AG10803 (cell line): ENCODE measurements around the gene NEO1.

Experiments used
- DNase-seq: peaks from one replicate; pipeline ENCODE4 v3.0.0; 2010; ENCODE audit warnings: low read depth
- H3K4me3 ChIP-seq: 2 replicates; pipeline ENCODE4 v1.5.1; 2011; ENCODE audit warnings: mild to moderate bottlenecking, low read length, control low read depth
- TF ChIP-seq, protein P1 (sequence below): conservative IDR thresholded peaks from 2 replicates; pipeline ENCODE4 v1.5.1; 2011; ENCODE audit warnings: mild to moderate bottlenecking, low read length, control low read depth, inconsistent platforms

Gene NEO1

DNA sequence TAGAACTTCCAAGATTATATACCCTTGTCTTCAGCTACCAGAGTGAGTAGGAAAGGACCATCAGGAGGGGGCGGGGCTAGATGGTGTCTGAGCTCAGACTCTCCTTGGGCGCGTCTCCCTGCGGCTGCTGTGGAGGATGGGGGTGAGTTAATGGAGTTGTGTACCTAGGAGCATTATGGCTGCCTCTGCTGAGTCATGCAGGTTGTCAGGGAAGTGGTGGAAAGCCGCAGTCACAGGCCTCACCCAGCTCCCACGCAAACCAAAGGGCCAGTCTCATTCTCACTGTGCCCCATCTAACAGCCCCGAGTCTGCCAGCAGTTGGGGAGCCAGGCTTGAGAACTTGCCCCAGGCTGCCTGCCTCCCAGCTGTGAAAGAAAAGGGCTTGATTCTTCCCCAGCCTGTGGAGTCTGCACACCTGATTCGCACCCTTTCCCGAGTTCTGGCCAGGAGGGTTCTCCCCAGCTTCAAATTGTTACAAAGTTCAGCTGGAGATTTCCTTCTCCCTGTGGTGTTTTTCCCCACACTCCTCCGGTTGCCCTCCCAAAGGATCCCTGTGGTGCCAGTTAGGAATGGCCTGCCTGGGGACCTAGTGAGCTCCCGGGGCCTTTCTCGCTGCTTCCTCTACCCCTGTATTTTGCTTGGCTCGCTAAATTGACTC is 173.2 kb downstream of the NEO1 start:
- TF ChIP-seq, protein P1, sequence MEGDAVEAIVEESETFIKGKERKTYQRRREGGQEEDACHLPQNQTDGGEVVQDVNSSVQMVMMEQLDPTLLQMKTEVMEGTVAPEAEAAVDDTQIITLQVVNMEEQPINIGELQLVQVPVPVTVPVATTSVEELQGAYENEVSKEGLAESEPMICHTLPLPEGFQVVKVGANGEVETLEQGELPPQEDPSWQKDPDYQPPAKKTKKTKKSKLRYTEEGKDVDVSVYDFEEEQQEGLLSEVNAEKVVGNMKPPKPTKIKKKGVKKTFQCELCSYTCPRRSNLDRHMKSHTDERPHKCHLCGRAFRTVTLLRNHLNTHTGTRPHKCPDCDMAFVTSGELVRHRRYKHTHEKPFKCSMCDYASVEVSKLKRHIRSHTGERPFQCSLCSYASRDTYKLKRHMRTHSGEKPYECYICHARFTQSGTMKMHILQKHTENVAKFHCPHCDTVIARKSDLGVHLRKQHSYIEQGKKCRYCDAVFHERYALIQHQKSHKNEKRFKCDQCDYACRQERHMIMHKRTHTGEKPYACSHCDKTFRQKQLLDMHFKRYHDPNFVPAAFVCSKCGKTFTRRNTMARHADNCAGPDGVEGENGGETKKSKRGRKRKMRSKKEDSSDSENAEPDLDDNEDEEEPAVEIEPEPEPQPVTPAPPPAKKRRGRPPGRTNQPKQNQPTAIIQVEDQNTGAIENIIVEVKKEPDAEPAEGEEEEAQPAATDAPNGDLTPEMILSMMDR, result no peak
- no peak for DNase-seq
- no peak overlapping the region for H3K4me3 ChIP-seq

DNA sequence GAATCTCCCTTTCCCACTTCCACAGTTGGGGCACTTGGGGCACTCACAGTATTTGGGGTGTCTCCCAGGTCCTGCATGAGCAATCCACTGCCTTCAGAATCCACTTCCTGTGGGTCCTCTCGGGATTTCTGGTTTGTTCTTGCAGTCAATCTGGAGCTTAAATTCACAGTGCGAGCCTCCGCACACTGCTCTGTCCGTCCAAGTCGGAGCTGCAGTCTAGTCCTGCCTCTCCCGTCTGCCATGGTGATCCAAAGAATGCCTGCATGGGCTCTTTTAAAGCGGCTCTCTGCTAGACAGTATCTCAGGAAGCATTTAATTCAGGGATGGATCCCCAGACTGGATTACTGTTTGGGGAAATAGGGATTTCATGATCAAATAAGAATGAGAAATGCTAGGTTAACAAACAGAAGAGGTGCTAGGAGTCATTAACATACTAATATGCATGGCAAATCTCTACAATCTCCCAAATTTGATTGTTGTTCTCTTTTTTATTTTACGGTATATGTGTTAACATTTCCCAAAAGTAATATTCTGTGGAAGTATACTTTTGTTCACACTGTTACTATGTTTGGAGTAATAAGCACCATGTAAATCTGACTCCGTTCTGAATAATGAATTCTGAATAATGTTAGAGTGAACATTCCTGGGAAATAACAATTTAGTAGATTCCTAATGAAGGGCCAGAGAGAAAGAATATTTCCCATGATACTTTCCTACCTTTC is 174.0 kb downstream of the NEO1 start:
- no peak for DNase-seq
- no peak overlapping the region for H3K4me3 ChIP-seq
- TF ChIP-seq, protein P1, result no peak

DNA sequence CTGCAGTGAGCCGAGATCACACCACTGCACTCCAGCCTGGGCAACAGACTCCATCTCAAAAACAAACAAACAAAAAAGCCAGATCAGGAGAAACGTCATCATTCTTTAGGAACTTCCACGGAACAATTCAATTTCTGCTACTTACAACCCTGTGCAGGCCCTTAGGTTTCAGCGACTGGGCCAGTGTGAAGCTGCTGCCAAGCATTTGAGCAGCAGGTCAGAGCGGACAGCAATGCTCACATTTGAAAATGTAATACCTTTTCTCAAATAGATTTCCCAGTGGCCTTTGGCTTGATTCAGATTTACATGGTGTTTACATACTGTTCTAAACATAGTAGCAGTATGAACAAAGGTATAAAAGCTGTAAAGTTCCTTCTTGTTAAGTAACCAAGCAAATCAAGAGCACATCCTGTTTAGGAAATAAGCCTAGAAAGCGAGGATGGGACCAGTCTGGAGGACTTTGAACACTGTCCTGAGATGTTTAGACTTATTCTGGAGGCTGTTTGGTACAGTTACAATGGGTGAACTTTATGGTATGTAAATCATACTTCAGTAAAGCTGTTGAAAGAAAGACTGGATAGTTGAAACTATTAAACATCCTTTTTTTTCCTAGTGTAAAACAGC is 175.3 kb downstream of the NEO1 start:
- no peak for DNase-seq
- H3K4me3 ChIP-seq, result no peak overlapping the region
- TF ChIP-seq, protein P1, result no peak

DNA sequence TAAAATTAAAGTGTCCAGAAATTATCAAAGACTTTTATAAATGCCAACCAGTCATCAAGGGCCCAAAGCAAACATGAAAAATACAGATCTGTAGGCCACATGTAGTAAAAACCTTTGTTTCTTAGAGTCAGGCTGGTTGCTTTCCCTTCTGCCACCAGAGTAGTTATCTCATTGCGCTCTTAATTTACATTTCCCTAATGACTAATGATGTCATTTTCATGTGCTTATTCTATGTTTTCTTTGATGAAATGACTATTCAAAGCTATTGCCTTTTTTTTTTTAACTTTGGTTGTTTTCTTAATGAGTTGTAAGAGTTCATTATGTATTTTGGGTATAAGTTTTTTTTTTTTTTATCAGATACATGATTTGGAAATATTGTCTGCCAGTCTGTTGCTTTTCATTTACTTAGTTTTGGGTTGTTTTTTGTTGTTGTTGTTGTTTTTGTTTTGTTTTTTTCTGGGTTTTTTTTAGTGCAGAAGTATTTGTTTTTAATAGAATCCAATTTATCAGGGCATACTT is 175.9 kb downstream of the NEO1 start:
- H3K4me3 ChIP-seq, result no peak overlapping the region
- TF ChIP-seq, protein P1, result no peak
- no peak for DNase-seq

DNA sequence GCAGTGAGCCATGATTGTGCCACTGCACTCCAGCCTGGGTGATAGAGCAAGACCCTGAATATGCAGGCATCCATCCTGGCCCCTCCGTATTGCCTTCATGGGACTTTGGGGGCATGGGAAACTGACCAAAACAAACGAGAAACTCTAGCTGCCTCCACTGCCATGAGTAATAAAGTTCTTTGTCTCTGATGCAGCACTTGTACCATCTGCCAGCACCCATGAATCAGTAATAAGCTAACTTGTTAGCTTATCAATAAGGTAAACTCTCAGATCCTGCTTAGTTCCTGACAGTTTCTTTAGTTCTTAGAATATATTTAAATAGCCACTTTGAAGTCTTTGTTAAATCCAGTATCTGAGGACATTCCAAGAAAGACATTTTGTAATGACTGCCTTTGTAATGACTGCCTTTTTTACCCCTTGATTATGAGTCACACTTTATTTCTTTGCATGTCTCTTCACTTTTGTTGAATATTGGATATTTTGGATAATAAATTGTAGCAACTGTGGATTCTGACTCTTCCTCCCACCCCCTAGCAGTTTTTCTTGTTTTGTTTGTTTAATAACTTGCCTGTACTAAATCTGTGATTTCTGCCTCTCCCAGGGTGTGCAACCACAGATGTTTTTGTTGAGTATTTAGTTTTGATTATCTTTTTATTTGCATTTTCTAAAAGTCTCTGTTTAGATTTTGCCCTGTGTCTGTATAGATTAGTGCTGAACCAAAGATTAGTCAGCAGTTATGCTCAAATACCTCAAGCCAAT is 179.6 kb downstream of the NEO1 start:
- no peak overlapping the region for H3K4me3 ChIP-seq
- peak; percentile 15 for DNase-seq
- TF ChIP-seq, protein P1, result no peak

- no peak overlapping the region for H3K4me3 ChIP-seq
- DNase-seq, result no peak
- TF ChIP-seq, protein P1, result no peak
Observed at GRCh38 chr15:73232776-73233175, 180.5 kb downstream of the NEO1 start.
